T47D (cell line): ENCODE measurements around the gene HS6ST1.

ENCODE experiments used
- DNase-seq, 2 experiments: peaks; one replicate each; pipeline versions ENCODE4 v3.0.0 to v3.0.0-alpha.2; 2011 to 2012; ENCODE audit warnings: low read depth in 1 of 2, low spot score in 1 of 2
- JUND ChIP-seq: IDR thresholded peaks from 2 replicates; pipeline ENCODE4 v1.6.1; 2012; ENCODE audit warnings: low read depth
- in situ Hi-C: cut with HindIII; loops from 2 replicates; pipeline ENCODE4 v1.10.0; 2016; ENCODE audit warnings: low sequenced_read_pairs, low pct_unique_long_range_greater_than_20kb

The HS6ST1 gene

DNA sequence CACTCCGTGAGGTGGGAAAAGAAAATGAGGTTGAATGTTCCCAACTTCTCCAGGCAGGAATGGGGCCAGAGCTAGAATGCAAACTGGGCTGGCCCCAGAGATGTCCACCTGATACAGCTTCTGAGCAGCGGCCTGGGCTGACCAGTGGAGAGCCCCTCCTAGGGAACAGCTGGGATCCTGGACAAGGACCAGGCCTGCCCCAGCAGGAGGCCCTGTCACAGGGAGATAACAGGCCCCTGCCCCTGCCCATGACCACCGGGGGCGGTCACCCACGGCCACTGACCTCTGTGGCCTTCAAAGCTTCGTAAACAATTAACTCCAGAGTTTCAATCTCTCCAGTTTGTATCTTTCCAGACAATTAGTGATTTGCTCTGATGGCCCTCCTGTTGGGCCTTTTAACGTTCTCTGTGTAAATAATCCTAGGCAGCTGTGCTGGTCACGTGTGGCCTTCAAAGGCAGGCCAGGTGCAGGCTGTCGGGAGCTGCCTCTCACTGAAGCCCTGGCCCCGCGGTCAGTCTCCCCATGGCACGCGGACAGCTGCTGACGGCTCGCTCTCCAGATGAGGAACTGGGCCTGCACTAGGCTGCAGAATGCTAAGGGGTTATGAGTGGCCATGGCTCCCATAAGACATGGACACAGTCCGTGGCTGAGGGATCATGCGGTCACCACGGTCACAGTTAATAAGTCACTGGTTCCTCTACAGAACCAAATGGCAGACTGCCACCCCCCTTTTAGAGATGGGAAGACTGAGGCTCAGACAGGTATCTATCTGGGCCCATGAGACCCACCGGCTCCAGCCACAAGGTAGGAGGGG lies 9.2 kb downstream of the HS6ST1 start:
- no peak for TF ChIP-seq JUND
- DNase-seq = no peak
- in situ Hi-C loops = no loop called here

DNA sequence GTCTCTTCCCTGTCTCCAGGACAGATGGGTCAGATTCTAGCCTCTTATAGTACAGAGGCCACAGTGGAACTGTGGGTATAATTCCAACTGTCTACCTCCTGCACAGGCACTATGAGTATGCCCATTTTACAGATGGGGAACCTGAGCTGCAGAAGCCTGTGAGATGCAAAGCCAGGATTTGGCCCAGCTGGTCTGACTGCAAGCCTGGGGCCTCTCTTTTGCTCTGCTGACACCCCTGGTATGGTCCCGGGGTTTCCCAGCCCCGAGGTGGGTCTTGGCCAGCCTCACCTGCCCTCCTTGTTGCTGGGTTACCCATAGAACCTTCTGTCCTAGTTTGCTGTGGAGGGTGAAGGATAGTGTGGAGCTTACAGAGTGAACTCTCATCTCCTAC lies 9.8 kb downstream of the HS6ST1 start:
- no peak for DNase-seq
- in situ Hi-C loops = no loop called here
- no peak for TF ChIP-seq JUND

DNA sequence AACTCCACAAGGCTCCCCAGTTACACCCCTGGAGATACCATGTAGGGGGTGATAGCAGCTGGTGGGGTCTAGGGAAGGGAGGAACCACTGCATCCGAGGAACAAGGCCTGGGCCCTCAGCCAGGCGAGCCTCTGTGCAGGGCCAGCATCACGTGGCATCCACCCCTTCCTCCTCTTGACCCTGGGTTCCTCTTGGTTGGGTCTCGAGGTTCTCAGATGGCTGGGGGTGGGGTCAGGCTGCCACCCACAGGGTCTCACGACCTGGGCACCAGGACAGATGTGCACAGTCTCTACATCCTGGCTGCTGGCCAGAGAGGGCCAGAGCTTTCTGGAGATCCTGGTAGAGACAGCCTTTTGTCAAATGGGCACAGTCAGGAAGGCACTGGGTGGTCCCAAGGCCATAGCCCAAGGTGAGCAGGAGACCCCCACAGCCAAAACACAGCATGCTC lies 10.4 kb downstream of the HS6ST1 start:
- in situ Hi-C loops = no loop called here
- no peak for TF ChIP-seq JUND
- no peak for DNase-seq

DNA sequence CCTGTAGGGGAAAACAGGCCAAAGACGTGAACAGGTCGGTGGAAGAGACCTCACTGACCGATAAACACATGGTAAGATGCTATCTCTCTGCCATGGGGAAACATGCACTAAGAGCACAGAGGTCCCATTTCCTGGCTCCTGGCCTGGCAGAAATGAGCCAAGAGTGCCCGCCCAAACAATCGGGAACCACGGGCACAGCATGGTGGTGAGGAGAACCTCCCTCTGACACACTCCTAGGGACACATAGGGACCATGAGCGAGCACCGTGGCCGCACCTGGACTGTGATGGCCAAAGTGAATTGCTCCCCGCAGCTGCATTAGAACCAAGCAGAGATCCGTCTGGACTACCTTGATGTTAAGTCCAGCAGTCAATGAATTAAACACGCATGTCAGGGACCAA lies 11.1 kb downstream of the HS6ST1 start:
- in situ Hi-C loops = no loop called here
- no peak for TF ChIP-seq JUND
- DNase-seq = no peak

DNA sequence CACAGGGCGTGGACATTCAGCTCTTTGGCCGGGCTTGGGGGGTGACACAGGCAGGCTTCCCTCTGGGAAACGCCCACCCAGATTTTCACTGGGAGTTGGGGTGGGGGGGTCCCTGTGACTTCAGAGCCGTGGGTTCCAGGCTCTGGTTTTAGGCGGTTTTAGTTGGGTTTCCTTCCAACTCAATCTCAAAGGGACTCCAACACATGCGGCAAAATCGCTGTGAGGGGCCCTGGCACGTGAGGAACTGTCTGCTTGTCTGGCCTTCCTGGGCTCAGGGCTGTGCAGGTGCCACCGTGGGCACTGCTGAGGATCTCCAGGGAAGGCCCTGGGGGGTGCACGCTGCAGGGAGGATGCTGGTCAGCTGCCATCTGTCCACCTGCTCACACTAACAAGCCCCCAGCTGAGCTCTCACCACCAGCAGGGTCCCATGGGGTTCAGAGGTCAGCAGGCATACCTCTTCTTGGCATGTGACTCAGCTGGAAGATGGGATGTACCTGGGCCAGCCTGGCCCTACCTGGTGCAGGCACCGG lies 11.7 kb downstream of the HS6ST1 start:
- in situ Hi-C loops = no loop called here
- DNase-seq = no peak
- no peak for TF ChIP-seq JUND

DNA sequence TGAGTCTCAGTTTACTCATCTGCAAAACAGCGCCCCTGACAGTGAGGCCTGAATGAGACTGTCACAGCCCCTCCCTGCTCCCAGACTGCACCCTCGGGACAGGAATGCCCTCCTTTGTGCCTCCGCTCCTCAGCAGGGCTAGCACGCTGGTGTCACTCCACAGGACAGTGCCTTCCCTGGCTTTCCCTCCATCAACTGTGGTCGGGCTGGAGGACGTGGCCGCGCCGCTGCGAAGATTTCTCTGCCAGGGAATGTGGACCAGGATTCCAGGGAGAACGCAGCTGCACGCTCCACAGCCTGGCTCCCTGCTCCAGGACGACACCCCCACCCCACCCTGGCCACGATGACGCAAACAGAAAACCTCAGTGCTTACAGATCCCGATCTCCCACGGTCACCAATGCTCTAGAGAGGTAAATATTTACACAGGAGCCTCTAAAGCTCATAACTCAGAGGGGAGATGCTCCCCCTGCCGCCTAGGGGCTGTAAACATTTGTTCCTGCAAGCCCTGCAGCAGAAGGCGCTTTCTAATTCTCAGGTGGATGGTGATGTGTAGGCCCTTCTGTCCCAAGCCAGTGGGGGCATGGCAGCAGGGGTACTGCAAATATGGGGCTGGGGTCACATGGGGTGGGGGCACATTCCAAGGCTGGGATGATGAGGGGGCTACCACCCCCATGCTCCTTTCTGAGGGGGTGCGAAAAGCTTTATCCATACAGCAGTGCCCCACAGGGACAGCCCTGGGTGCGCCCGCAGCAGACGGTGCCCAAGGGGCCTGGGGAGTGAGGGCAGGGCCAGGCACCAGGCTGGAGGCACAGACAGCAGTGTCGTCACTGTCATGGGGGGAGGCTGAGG lies 12.4 kb downstream of the HS6ST1 start:
- DNase-seq = peak; percentile 82 to 87

DNA sequence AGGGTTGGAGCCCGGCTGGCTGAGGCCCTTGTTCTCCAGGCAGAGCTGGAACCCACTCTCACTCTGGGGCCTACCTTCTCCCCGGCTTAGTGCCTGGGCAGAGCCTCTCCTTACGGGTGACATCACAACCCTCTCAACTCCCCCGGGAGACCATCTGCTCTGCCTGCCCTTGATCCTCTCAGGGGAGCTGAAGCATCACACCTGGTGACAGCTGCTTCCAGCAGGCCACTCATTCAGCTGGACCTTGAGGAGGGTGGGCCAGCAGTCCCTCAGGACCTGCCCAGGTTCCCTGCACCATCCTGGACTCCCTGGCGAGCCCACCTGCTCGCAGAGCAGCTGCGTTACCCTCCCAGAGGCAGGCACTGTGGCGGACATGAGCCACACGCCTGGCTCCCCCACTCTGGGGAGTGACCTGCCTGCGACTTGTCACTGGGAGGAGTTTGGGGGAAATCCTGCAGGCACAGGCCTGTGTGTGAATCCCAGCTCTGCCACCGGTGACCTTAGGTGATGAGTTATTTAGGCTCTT lies 13.1 kb downstream of the HS6ST1 start:
- in situ Hi-C loops = no loop called here
- TF ChIP-seq JUND = no peak
- no peak for DNase-seq

More for the DNA sequence above, 12.4 kb downstream of the HS6ST1 start:
- in situ Hi-C loops = no loop called here
- no peak for TF ChIP-seq JUND

DNA sequence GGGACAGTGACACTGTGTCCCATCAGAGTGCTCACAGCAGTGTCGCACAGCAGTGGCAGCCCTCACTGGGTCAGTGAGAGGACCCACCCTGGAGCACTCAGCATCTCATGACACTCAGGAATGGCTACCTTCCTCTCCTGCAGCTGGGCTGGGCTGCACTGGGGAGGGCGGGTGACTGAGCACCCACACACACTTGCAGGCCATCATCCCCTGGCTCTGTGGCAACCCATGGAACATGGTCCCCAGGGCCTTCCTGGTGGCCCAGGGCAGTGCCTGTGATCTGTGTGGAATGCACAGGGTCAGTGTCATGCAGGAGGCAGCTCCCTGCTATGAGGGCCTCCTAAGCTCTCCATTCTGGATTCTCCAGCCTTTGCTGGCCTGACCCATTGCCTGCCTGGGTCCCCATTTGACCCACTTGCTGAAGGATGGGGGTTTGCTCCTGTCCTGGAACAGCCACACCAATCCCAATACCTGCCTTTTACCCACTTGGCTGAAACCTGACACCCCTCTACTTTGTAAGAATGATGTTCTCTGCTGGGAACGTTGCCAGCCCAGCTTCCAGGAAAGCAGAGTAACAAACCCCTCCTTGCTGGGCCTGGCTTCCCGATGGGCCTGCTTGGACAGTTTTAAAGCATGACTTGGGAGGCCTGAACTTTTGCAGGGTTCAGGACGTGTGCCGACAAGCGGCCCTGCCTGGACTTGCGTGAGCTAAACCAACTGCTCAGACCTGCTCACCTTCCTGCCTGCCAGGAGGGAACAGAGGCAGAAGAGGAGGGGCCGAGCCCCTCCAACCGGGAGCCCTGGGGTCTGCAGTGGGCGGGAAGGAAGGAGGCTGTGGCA lies 13.7 kb downstream of the HS6ST1 start:
- TF ChIP-seq JUND = no peak
- DNase-seq = peak in 1 of 2 experiments; percentile 93
- in situ Hi-C loops = no loop called here

DNA sequence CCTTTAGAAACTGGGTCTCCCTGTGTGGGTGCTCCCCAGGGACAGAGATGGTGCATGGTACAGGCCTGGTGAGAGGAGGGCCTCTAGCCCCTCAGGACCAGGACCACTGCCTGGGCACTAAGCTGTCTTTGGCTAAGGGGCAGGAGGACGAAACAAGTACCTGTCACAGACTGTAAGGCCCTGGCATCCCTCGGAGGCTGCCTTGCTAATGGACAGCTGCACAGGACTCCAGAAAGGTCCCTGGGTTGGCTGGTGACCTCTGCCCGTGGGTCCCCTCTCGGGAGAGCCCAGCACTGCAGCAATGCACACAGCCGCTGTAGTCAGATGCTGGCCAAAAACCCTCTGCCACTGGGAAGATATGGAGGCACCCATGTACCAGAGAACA lies 14.3 kb downstream of the HS6ST1 start:
- DNase-seq = no peak
- TF ChIP-seq JUND = no peak
- in situ Hi-C loops = no loop called here

DNA sequence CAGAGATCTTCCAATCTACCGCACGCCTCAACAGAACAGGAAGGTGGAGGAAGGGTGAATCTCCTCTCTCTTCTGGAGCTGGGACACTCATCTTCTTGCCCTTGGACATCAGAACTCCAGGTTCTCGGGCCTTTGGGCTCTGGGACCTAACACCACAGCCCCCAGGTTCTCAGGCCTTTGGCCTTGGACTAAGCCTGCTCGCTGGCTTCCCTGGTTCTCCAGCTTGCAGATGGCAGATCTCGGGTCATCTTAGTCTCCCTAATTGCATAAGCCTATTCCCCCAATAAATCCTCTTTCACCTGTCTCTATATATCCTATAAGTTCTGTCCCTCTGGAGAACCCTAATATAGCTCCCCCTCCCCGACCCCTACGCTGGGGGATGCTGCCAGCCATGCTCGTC lies 14.8 kb downstream of the HS6ST1 start:
- DNase-seq = no peak
- in situ Hi-C loops = no loop called here
- TF ChIP-seq JUND = no peak

DNA sequence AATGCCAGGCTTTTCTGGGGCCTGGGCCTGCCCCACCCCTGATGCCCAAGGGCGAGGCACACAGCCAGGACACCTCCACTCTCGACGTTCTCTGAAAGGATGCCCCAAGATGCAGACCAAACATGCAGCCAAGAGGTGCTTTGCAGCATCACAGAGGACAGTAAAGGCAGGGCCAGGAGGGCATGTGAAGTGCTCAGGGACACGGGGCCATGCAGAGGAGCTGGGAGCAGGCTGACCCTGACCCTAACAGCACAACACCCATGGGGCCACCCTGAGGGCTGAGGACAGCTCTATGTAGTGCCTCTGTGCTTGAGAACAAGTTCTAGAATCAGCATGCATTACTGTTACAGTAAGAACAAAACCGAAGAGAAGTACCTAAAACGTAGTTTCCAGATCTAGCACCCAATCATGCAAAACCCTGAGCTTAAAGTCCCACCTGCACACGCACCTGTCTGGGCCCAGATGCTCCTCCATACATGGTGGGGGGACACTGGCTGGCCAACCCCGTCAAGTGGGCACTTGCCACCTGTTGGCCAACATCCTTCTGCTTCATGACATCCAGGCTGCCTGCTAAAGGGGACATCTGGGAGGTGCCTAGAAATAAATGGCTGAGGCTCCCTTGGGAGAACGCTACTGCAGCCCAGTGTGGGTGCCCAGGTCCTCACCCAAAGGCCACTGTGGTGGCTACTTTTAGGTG lies 15.4 kb downstream of the HS6ST1 start:
- DNase-seq = no peak
- no peak for TF ChIP-seq JUND
- in situ Hi-C loops = no loop called here

DNA sequence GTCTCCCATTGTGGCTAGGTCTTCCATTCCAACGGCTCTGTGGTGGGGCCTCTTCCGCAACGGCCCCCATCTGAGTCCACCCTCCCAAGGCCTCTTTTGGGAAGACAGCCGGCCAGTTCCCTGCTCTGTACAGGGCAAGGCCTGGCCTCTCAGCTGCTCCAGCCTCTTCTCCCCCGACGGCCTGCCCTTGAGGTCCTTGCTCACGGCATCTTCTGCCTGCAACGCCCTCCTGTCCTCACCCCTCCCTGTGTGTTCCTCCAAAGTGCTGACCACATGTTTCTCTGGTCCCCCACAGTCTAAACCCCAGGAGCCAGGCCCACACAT lies 16.0 kb downstream of the HS6ST1 start:
- no peak for TF ChIP-seq JUND
- in situ Hi-C loops = no loop called here
- no peak for DNase-seq
